Endodermal cell (in vitro differentiated cells): ENCODE measurements around the gene DCUN1D3. TPM values are rescaled to one million over a fixed set of nuclear protein-coding genes. Genes with fewer than 3 reads are reported as not detected.

ENCODE experiments used
- DNase-seq: peaks from one replicate; pipeline ENCODE4 v3.0.0-alpha.2; 2017
- H3K27ac ChIP-seq: 2 replicates; pipeline ENCODE4 v1.5.1; 2013; ENCODE audit warnings: mild to moderate bottlenecking, low read depth, low read length, moderate library complexity
- H3K27me3 ChIP-seq: 2 replicates; pipeline ENCODE4 v1.6.1; 2013; ENCODE audit warnings: mild to moderate bottlenecking, low read length, moderate library complexity; ENCODE audit not compliant: insufficient read depth, control insufficient read depth, poor library complexity, severe bottlenecking
- H3K36me3 ChIP-seq: 2 replicates; pipeline ENCODE4 v1.7.0; 2013; ENCODE audit warnings: mild to moderate bottlenecking, low read length, moderate library complexity; ENCODE audit not compliant: control insufficient read depth, insufficient read depth
- H3K4me1 ChIP-seq: one replicate; pipeline ENCODE4 v1.7.0; 2013; ENCODE audit warnings: low read length; ENCODE audit not compliant: control insufficient read depth, insufficient read depth
- H3K4me3 ChIP-seq: 2 replicates; pipeline ENCODE4 v1.5.1; 2013; ENCODE audit warnings: mild to moderate bottlenecking, low read length, moderate library complexity
- H3K9ac ChIP-seq: 2 replicates; pipeline ENCODE4 v1.6.1; 2013; ENCODE audit warnings: mild to moderate bottlenecking, low read length, moderate library complexity; ENCODE audit not compliant: poor library complexity, severe bottlenecking; ENCODE audit errors: extremely low read depth
- H3K9me3 ChIP-seq: 2 replicates; pipeline ENCODE4 v1.6.1; 2013; ENCODE audit warnings: mild to moderate bottlenecking, low read length, moderate library complexity; ENCODE audit not compliant: control insufficient read depth
- H3K27ac Mint-ChIP-seq: 2 replicates; pipeline ENCODE4 v1.8.0; 2020; ENCODE audit warnings: mixed read lengths
- H3K27me3 Mint-ChIP-seq: 2 replicates; pipeline ENCODE4 v1.8.0; 2021; ENCODE audit warnings: mild to moderate bottlenecking, mixed read lengths; ENCODE audit not compliant: insufficient read depth
- H3K36me3 Mint-ChIP-seq: 2 replicates; pipeline ENCODE4 v1.8.0; 2020; ENCODE audit warnings: low read depth, mixed read lengths
- H3K4me1 Mint-ChIP-seq: 2 replicates; pipeline ENCODE4 v1.8.0; 2020; ENCODE audit warnings: mixed read lengths
- H3K4me3 Mint-ChIP-seq: 2 replicates; pipeline ENCODE4 v1.8.0; 2020; ENCODE audit warnings: mild to moderate bottlenecking, moderate library complexity, mixed read lengths
- H3K9me3 Mint-ChIP-seq: 2 replicates; pipeline ENCODE4 v1.8.0; 2020; ENCODE audit warnings: mild to moderate bottlenecking, mixed read lengths
- CTCF ChIP-seq: fragments of 200-600 bp; sonication (generic); conservative IDR thresholded peaks from 2 replicates; pipeline ENCODE4 v1.5.0; 2021; ENCODE audit warnings: antibody characterized with exemption, mild to moderate bottlenecking
- WGBS, 2 experiments: methylation state at CpG; one replicate each; pipeline versions ENCODE4 v1.1.5 to v1.1.7; 2013; ENCODE audit warnings: missing lambda C conversion rate in 2 of 2, mixed read lengths in 1 of 2; ENCODE audit not compliant: insufficient coverage in 1 of 2, insufficient read length in 1 of 2; 5-methylcytosine and 5-hydroxymethylcytosine counted together
- total RNA-seq, 2 donors: library from RNA; stranded (reverse); fragmentation: NEBNext Ultra II Directional in 1 of 2; extraction: Animal tissue kit (Norgen Biotek cat#: 25700) in 1 of 2; gene quantifications; 2 replicates in 1 of 2; 3 replicates in 1 of 2; pipeline ENCODE4 v1.2.1, GENCODE V29; 2021

The DCUN1D3 gene
- total RNA-seq, 2 donors from 2014 or later: 21.3 to 22.7 TPM

DNA sequence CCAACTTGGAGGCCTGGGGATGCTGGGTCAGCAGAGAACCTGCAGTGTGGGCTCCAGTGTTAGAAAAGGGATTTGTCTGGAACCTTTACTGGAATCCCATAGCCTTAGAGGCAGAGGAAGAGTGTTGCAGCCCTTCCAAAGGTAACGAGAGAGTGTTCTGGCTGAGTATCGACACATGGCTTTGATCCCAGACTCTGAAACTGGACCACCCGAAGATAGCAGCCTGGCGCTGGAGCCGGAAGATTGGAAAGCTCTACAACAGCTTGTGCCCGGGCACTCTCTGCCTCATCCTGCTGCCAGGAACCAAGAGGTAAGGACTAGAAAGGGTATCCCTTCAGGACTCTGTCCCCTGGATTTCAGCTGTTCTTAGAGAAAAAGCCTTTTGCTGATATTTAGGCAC, 54.1 kb downstream of the DCUN1D3 start:
- no peak for TF ChIP-seq CTCF
- peaks cover 2% of the 10 kb centered on the region for H3K36me3 Mint-ChIP-seq
- Histone ChIP-seq H3K27me3 (no peaks in the 10 kb centered on the region), H3K4me1 (peaks cover 33% of the 10 kb centered on the region), H3K9me3 (no peaks in the 10 kb centered on the region), H3K36me3 (no peaks in the 10 kb centered on the region), H3K4me3 (peak overlapping the region; percentile 32), H3K27ac (no peak overlapping the region), H3K9ac (no peak overlapping the region)
- no peak overlapping the region for H3K27ac Mint-ChIP-seq
- no peaks in the 10 kb centered on the region for H3K9me3 Mint-ChIP-seq
- H3K27me3 Mint-ChIP-seq: no peaks in the 10 kb centered on the region
- no peak overlapping the region for H3K4me3 Mint-ChIP-seq
- WGBS, 2 experiments: 95 to 98% methylated on average over 6 of the region's 6 CpGs
- no peak for DNase-seq
- H3K4me1 Mint-ChIP-seq: peaks cover 48% of the 10 kb centered on the region

- Histone ChIP-seq H3K9ac (no peak overlapping the region), H3K4me1 (peaks cover 26% of the 10 kb centered on the region), H3K27me3 (no peaks in the 10 kb centered on the region), H3K36me3 (no peaks in the 10 kb centered on the region), H3K9me3 (no peaks in the 10 kb centered on the region), H3K4me3 (no peak overlapping the region), H3K27ac (no peak overlapping the region)
- Mint-ChIP-seq H3K36me3 (peaks cover 2% of the 10 kb centered on the region), H3K4me1 (peaks cover 45% of the 10 kb centered on the region), H3K9me3 (no peaks in the 10 kb centered on the region), H3K27me3 (no peaks in the 10 kb centered on the region), H3K4me3 (no peak overlapping the region), H3K27ac (peak overlapping the region; percentile 30)
- no peak for DNase-seq
- WGBS, 2 experiments: 90 to 94% methylated on average over 2 to 3 of the region's 3 CpGs
- no peak for TF ChIP-seq CTCF
Measured at GRCh38 chr16:20844588-20844987, 55.6 kb downstream of the DCUN1D3 start.

DNA sequence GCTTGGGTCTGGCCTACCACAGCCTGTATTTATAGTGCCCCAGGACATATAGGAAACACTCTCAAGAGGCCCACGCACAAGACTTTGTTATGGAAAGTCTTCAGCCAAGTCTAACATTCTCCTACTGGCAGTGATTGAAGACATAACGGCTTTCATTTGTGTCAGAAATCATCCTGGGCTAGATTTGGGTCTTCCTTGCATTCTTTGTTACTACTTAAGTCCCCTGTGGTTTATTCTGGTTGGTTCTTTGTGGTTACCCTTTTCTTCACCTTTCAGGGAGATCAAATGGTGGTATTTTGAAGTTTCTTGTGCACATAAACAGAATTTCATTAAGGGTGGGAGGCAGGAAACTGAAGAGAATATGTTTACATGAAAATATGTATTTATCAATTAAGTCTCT, 56.1 kb downstream of the DCUN1D3 start:
- H3K4me1 Mint-ChIP-seq: peaks cover 45% of the 10 kb centered on the region
- H3K4me3 Mint-ChIP-seq: no peak overlapping the region
- Histone ChIP-seq H3K27me3 (no peaks in the 10 kb centered on the region), H3K27ac (no peak overlapping the region), H3K4me3 (no peak overlapping the region), H3K9me3 (no peaks in the 10 kb centered on the region), H3K36me3 (no peaks in the 10 kb centered on the region), H3K4me1 (peaks cover 26% of the 10 kb centered on the region), H3K9ac (no peak overlapping the region)
- WGBS, 2 experiments: 69 to 85% methylated on average over 1 to 2 of the region's 2 CpGs
- peaks cover 2% of the 10 kb centered on the region for H3K36me3 Mint-ChIP-seq
- H3K9me3 Mint-ChIP-seq: no peaks in the 10 kb centered on the region
- H3K27me3 Mint-ChIP-seq: no peaks in the 10 kb centered on the region
- TF ChIP-seq CTCF: no peak
- no peak for DNase-seq
- H3K27ac Mint-ChIP-seq: no peak overlapping the region
